RWPE2 (cell line): ENCODE measurements around the gene LRRC47.

Source experiments
- ATAC-seq: fragments of 200-7000 bp; cut with Tn5 transposase; 3 replicates; pipeline ENCODE4 v1.9.1; 2021; ENCODE audit warnings: low read depth
- DNase-seq: peaks from one replicate; pipeline ENCODE4 v3.0.0-alpha.2; 2020; ENCODE audit warnings: low spot score
- H3K27ac ChIP-seq: fragments of 450-650 bp; 2 replicates; pipeline ENCODE4 v1.5.1; 2017; ENCODE audit warnings: mild to moderate bottlenecking; ENCODE audit not compliant: poor library complexity, severe bottlenecking
- H3K27me3 ChIP-seq: fragments of 250-450 bp; sonication (Bioruptor Pico); 2 replicates; pipeline ENCODE4 v1.5.1; 2021; ENCODE audit warnings: mild to moderate bottlenecking, moderate library complexity; ENCODE audit not compliant: insufficient read depth, poor library complexity, severe bottlenecking
- H3K36me3 ChIP-seq: fragments of 250-450 bp; sonication (Bioruptor Pico); 2 replicates; pipeline ENCODE4 v1.5.1; 2020; ENCODE audit warnings: low read depth, mild to moderate bottlenecking, moderate library complexity
- H3K4me1 ChIP-seq: fragments of 250-450 bp; sonication (Bioruptor Pico); 2 replicates; pipeline ENCODE4 v1.5.1; 2021; ENCODE audit warnings: mild to moderate bottlenecking, moderate library complexity; ENCODE audit not compliant: insufficient read depth, poor library complexity, severe bottlenecking
- H3K4me3 ChIP-seq: fragments of 250-450 bp; sonication (Bioruptor Pico); 2 replicates; pipeline ENCODE4 v1.5.1; 2021; ENCODE audit warnings: mild to moderate bottlenecking, moderate library complexity; ENCODE audit not compliant: severe bottlenecking
- H3K9me3 ChIP-seq: fragments of 250-450 bp; sonication (Bioruptor Pico); 2 replicates; pipeline ENCODE4 v1.5.1; 2021; ENCODE audit warnings: mild to moderate bottlenecking, moderate library complexity; ENCODE audit not compliant: severe bottlenecking
- TF ChIP-seq, protein P1 (sequence below): fragments of 450-650 bp; IDR thresholded peaks from one replicate; pipeline ENCODE4 v1.5.1; 2017; ENCODE audit warnings: mild to moderate bottlenecking, moderate library complexity; ENCODE audit not compliant: poor library complexity, severe bottlenecking

The LRRC47 gene

GRCh38 chr1:3736131-3736561, 60.2 kb downstream of the LRRC47 start:
- Histone ChIP-seq H3K27ac (no peak overlapping the region), H3K27me3 (no peaks in the 10 kb centered on the region)

GRCh38 chr1:3735688-3736087, 60.6 kb downstream of the LRRC47 start:
- peaks cover 33% of the 10 kb centered on the region for H3K36me3 ChIP-seq
- TF ChIP-seq, protein P1, sequence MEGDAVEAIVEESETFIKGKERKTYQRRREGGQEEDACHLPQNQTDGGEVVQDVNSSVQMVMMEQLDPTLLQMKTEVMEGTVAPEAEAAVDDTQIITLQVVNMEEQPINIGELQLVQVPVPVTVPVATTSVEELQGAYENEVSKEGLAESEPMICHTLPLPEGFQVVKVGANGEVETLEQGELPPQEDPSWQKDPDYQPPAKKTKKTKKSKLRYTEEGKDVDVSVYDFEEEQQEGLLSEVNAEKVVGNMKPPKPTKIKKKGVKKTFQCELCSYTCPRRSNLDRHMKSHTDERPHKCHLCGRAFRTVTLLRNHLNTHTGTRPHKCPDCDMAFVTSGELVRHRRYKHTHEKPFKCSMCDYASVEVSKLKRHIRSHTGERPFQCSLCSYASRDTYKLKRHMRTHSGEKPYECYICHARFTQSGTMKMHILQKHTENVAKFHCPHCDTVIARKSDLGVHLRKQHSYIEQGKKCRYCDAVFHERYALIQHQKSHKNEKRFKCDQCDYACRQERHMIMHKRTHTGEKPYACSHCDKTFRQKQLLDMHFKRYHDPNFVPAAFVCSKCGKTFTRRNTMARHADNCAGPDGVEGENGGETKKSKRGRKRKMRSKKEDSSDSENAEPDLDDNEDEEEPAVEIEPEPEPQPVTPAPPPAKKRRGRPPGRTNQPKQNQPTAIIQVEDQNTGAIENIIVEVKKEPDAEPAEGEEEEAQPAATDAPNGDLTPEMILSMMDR: no peak

More at GRCh38 chr1:3736131-3736561, 60.2 kb downstream of the LRRC47 start:
- H3K9me3 ChIP-seq: no peaks in the 10 kb centered on the region
- TF ChIP-seq, protein P1: no peak
- no peak overlapping the region for H3K4me3 ChIP-seq
- no peaks in the 10 kb centered on the region for H3K4me1 ChIP-seq
- ATAC-seq (no peak), DNase-seq (peak; percentile 42)
- peaks cover 38% of the 10 kb centered on the region for H3K36me3 ChIP-seq

GRCh38 chr1:3735027-3735681, 61.1 kb downstream of the LRRC47 start:
- Histone ChIP-seq H3K9me3 (no peaks in the 10 kb centered on the region), H3K27me3 (no peaks in the 10 kb centered on the region), H3K4me3 (no peak overlapping the region), H3K4me1 (no peaks in the 10 kb centered on the region), H3K36me3 (peaks cover 30% of the 10 kb centered on the region), H3K27ac (no peak overlapping the region)
- TF ChIP-seq, protein P1: no peak
- ATAC-seq (no peak), DNase-seq (no peak)

More at GRCh38 chr1:3735688-3736087, 60.6 kb downstream of the LRRC47 start:
- Histone ChIP-seq H3K27ac (no peak overlapping the region), H3K4me3 (no peak overlapping the region), H3K4me1 (no peaks in the 10 kb centered on the region), H3K27me3 (no peaks in the 10 kb centered on the region), H3K9me3 (no peaks in the 10 kb centered on the region)
- ATAC-seq (no peak), DNase-seq (no peak)

DNA sequence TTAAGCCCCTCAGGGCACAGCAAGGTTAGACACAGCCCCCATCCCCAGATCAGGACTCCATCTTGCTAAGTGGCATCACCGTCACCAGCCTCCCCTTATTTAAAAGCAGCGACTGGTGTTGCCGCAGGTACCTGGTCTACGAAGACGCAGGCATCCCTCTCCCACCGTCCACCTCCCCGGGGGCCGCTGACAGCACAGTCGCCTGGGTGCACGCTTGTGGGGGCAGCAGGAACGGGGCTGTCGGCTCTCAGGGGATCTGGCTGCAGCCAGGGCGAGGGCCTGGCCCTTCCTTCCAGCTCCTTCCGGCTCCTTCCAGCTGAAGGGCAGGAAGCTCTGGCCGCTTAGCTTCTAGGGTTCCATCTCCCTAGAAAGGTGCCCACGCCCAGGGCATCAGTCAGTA, 61.7 kb downstream of the LRRC47 start:
- DNase-seq: peak; percentile 56
- TF ChIP-seq, protein P1: no peak
- Histone ChIP-seq H3K36me3 (peaks cover 27% of the 10 kb centered on the region), H3K27ac (no peak overlapping the region), H3K4me1 (no peaks in the 10 kb centered on the region), H3K27me3 (no peaks in the 10 kb centered on the region), H3K4me3 (no peak overlapping the region), H3K9me3 (no peaks in the 10 kb centered on the region)
- no peak for ATAC-seq

DNA sequence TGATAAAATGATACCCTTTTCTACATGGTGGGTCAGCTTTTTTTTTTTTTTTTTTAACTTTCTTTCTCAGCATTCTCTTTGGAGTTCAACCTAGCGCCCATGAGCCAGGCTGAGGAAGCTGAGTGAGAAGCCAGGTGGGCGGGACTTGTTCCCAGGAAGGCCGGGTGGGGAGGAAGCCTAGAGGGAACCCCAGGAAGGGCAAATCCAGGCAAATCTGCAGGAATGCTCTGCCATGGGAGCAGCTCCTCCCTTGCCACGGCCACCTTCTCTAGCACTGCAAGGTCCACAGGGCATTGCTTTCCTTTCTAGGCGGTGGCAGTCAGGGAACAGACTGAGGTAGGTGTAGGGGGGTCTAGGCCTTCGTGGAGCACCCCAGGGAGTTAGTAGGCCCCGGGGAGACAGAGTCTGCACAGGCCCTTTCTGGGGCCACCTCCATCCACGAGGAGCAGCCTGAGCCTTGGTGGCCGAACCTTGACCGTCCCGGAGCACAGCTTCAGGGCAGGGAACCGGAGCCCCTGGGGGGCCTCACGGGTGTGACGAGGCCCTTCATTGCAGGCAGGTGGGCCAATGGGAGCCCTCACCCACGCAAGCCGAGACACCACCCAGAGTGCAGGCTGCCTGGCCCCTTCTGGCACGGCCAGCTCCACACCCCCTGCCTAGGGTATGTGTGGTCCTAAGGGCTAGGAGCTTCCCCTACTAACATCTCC, 62.3 kb downstream of the LRRC47 start:
- no peaks in the 10 kb centered on the region for H3K9me3 ChIP-seq
- H3K27me3 ChIP-seq: no peaks in the 10 kb centered on the region
- no peak for ATAC-seq

More for the DNA sequence above, 62.3 kb downstream of the LRRC47 start:
- no peak overlapping the region for H3K27ac ChIP-seq
- H3K4me1 ChIP-seq: no peaks in the 10 kb centered on the region
- DNase-seq: peak; percentile 50
- H3K4me3 ChIP-seq: no peak overlapping the region
- peaks cover 27% of the 10 kb centered on the region for H3K36me3 ChIP-seq
- TF ChIP-seq, protein P1: no peak
